Activated naive CD4-positive, alpha-beta T cell treated with anti-CD3 and anti-CD28 coated beads, Interleukin-2, amount 50 U/mL, for 24 hours (primary cell): Measurements from ENCODE around the gene WDR73.
A peak's percentile ranks its signal among the peaks of the same experiment; 100 is the strongest.

ENCODE experiments used
- H3K27ac Mint-ChIP-seq: one replicate; pipeline ENCODE4 v1.8.0; 2021; ENCODE audit warnings: mild to moderate bottlenecking, mixed read lengths
- H3K27me3 Mint-ChIP-seq: one replicate; pipeline ENCODE4 v1.8.0; 2021; ENCODE audit warnings: mixed read lengths
- H3K36me3 Mint-ChIP-seq: one replicate; pipeline ENCODE4 v1.8.0; 2021; ENCODE audit warnings: mixed read lengths
- H3K4me1 Mint-ChIP-seq: one replicate; pipeline ENCODE4 v1.8.0; 2021; ENCODE audit warnings: mixed read lengths
- H3K4me3 Mint-ChIP-seq: one replicate; pipeline ENCODE4 v1.8.0; 2021; ENCODE audit warnings: mild to moderate bottlenecking, mixed read lengths
- H3K9me3 Mint-ChIP-seq: one replicate; pipeline ENCODE4 v1.8.0; 2021; ENCODE audit warnings: mixed read lengths

The WDR73 gene

DNA sequence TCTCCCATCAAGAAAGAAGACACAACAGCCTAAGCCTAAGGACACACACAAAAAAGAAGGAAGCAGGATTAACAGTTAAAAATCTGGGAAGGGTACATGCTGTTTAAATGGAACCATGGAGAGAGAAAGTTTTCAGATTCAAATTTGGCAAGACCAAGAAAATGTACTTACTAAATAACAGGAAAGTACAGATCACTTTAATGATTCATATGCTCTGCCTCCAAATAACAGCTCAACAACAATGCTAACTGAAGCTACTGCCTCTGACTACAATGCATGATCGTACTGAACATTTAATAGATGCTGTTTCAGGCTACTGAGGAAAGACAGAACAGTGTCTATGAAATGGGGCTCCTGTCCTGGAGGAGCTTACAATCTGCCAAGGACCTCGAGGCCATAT, 12.3 kb upstream of the WDR73 start:
- peaks cover 9% of the 10 kb centered on the region for H3K36me3 Mint-ChIP-seq
- peak overlapping the region; percentile 79 for H3K27ac Mint-ChIP-seq
- H3K27me3 Mint-ChIP-seq: no peaks in the 10 kb centered on the region
- H3K4me3 Mint-ChIP-seq: no peak overlapping the region
- no peaks in the 10 kb centered on the region for H3K9me3 Mint-ChIP-seq
- H3K4me1 Mint-ChIP-seq: peaks cover 29% of the 10 kb centered on the region

DNA sequence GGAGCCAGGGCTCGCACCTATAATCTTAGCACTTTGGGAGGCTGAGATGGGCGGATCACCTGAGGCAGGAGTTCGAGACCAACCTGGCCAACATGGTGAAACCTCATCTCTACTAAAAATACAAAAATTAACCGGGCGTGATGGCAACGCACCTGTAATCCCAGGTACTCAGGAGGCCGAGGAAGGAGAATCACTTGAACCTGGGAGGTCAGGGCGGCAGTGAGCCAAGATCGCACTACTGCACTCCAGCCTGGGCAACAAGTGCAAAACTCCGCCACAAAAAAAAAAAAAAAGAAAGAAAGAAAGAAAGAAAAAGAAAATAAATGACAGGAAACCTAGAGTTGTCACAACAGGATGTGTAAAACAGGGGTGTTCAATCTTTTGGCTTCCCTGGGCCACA, 6.9 kb upstream of the WDR73 start:
- peaks cover 2% of the 10 kb centered on the region for H3K36me3 Mint-ChIP-seq
- H3K4me1 Mint-ChIP-seq: peaks cover 20% of the 10 kb centered on the region
- no peak overlapping the region for H3K27ac Mint-ChIP-seq
- no peak overlapping the region for H3K4me3 Mint-ChIP-seq
- no peaks in the 10 kb centered on the region for H3K27me3 Mint-ChIP-seq
- H3K9me3 Mint-ChIP-seq: no peaks in the 10 kb centered on the region

DNA sequence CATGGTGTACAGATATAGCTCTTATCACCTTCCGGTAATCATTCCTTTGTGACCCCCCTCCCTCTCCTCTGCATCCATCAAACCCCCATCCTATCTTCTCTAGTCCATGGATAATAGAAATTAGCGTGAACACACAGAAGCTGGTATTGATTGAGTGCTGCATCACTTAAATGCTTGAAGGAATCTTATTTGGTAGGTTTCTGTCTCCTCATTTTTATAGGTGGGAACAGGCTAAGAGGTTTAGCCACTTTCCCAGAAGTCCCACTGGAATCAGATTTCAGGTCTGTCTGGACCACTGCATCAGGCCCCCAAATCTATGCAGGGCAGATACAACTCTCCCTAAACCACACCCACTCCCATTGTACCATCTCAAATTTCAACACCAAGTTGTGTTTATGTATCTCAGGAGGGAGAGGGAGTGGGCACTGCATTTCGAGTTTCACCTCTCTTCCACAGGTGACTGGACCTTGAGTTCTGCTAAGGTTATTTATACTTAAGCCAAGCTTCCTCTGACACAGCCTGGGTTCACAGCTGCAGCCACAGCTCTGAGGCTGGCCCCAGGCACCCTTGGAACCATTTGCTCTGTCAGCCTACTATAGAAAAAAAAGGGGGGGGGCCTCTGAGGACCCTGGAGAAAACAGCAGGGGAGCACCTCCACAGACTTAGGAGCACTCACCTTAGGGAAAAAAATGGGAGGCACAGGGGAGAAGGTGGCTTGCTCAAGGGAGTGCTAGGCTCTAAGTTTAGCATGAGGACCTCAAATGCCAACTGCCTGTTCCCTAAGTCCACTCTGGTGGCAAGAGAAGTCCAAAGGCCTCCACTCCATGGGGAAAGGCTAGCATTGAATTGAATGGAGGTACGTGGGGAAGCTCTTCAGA, 6.1 kb upstream of the WDR73 start:
- Mint-ChIP-seq H3K9me3 (no peaks in the 10 kb centered on the region), H3K36me3 (peaks cover 2% of the 10 kb centered on the region), H3K4me1 (peaks cover 24% of the 10 kb centered on the region), H3K27me3 (no peaks in the 10 kb centered on the region), H3K27ac (peak overlapping the region; percentile 76), H3K4me3 (peak overlapping the region; percentile 23)

DNA sequence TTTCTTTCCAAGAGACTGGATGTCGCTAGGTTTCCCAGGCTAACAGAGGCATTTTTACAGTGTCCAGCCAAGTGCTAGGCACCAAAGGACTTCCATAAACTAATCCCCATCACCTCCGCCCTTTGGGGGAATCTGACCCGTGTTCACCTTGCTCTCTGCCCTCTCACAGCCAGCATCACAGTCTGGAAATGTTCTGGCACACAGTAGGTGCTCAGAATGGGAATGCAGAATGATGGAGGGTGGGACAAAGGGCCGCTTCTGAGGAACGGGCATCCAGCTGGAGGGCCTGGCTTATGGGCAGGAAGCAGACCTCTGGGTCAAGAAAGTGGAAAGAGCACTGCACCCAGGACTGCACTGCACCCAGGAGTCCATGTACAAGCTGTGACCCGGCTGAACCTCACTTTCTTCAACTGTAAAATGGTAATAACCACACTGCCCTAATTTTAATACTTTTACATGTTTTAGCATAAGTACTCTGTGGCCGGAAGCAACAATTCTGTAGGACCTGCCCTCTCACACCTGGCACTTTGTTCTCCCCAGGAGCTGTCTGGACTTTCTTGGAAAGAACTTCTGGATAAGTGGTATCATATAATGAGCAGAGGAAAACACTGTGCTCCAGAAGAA, 4.8 kb upstream of the WDR73 start:
- H3K4me3 Mint-ChIP-seq: peak overlapping the region; percentile 82
- peak overlapping the region; percentile 83 for H3K27ac Mint-ChIP-seq
- no peaks in the 10 kb centered on the region for H3K27me3 Mint-ChIP-seq
- H3K9me3 Mint-ChIP-seq: no peaks in the 10 kb centered on the region
- H3K36me3 Mint-ChIP-seq: no peaks in the 10 kb centered on the region
- peaks cover 29% of the 10 kb centered on the region for H3K4me1 Mint-ChIP-seq

DNA sequence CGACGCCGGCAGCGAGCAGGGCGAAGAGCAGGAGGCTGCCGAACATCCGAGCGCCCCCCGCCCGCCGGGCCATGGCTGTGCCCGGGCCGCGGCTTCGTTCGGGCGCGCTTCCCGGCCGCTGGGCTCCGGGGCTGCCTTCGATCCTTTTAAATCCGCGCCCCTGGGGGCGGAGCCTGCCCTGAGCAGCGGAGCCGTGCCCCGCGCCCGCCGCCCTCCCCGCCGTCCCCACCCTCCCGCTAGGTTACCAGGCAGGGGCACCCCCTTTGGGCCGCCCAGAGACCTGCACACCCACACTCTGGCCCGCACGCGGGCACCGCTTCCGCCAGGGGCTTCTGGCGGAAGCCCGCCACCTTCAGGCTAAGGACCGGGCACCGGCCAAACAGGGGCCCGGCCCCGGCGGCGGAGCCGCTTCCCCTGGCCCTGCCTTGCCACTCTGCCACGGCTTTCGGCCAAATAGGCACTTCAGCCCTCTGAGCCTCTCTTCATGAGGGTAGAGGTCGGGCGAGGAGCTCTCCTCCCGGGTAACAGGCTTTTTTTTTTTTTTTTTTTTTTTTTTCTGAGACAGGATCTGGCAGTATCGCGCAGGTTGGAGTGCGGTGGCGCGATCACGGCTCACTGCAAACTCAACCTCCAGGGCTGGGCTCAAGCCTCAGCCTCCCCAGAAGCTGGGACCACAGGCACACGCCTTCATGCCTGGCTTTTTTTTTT, 4.2 kb upstream of the WDR73 start, which contains the start of gene NMB:
NMB (minus strand) TSS at position 120 of the 708 bp plus-strand sequence; CDS start at position 73, 47 bp downstream.
- Mint-ChIP-seq H3K4me3 (peak within 1 kb of the TSS; percentile 82), H3K36me3 (no peaks in the 10 kb centered on the region)

DNA sequence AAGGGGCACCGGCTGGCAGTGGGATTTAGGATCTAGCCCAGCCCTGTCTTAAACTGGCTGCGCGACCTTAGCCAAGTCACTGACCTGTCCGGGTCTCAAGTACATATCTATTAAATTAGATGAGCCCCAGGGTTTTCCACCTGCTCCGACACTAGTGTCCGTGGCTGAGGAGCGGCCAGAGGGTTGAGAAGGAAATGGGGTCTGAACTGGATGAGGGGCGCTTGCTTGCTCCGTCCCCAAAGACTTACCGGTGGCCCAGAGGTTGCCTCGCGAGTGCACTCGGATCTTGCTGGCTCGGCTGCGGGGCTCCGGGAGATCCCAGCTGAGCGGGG, 3.6 kb upstream of the WDR73 start:
- H3K27ac Mint-ChIP-seq: peak overlapping the region; percentile 87
- H3K9me3 Mint-ChIP-seq: no peaks in the 10 kb centered on the region
- H3K4me1 Mint-ChIP-seq: peaks cover 37% of the 10 kb centered on the region
- peak overlapping the region; percentile 81 for H3K4me3 Mint-ChIP-seq
- H3K36me3 Mint-ChIP-seq: no peaks in the 10 kb centered on the region
- no peaks in the 10 kb centered on the region for H3K27me3 Mint-ChIP-seq

More for the DNA sequence above, 4.2 kb upstream of the WDR73 start, which contains the start of gene NMB:
- peak within 1 kb of the TSS; percentile 87 for H3K27ac Mint-ChIP-seq
- no peaks in the 10 kb centered on the region for H3K27me3 Mint-ChIP-seq
- no peaks in the 10 kb centered on the region for H3K9me3 Mint-ChIP-seq
- H3K4me1 Mint-ChIP-seq: peaks cover 36% of the 10 kb centered on the region

DNA sequence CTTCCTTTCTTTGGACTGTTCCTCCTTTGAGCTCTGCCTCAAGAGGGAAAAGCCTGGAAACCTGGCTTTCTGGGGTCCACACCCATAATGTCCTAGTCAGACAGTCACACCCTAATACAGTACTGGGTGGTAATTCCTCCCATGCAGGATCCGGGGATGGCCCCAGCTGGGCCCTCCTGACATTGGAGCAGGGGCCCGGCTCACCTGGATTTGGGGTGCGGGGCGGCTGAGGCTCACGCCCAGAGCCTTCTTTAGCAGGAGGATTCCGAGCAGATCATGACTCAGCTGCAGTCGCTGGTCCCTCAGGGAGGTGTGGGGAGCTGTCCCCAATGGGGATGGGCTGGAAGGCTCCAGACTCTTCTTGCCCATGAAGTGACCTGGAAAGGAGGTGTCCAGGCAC, 2.9 kb upstream of the WDR73 start:
- H3K9me3 Mint-ChIP-seq: no peaks in the 10 kb centered on the region
- H3K27me3 Mint-ChIP-seq: no peaks in the 10 kb centered on the region
- H3K27ac Mint-ChIP-seq: no peak overlapping the region
- H3K36me3 Mint-ChIP-seq: peaks cover 4% of the 10 kb centered on the region
- peak overlapping the region; percentile 81 for H3K4me3 Mint-ChIP-seq
- H3K4me1 Mint-ChIP-seq: peaks cover 42% of the 10 kb centered on the region

DNA sequence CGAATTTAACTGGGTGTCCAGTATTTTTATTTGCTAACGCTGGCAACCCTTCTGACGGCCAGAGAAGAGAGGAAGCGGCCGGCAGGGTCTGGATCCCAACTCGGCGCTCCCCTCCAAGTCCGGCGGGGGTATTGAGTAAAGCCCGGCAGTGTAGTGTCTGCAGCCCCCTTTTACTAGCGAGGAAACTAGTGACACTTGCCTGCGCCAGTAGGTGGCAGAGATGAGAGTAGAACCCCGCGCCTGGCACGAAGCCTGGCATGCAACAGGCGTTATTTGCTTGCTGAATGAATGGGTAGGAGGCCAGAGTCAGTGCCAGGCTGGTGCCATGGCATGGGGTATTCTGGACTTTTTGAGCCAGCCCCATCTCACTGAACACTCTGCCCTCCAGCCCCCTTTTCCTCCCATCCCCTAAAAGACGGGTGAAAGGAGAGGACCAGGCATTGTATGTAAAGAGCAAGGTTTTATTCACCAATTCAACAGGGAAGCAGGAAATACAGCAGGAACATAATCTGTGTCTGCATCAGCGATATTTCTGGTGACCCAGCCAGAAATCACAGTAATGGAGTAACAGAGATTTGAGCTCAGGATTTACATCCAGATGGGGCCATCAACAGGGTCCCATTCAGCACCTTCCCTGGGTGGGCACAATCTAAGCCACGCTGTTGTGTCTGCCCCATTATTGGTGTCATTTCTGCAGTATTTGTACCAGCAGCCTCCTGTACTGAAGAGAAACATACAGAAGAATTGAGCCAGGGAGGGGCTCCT, 788 bp upstream of the WDR73 start:
- Mint-ChIP-seq H3K9me3 (no peaks in the 10 kb centered on the region), H3K27ac (peak overlapping the region; percentile 91), H3K4me3 (peak overlapping the region; percentile 96), H3K4me1 (peaks cover 45% of the 10 kb centered on the region), H3K36me3 (peaks cover 8% of the 10 kb centered on the region), H3K27me3 (no peaks in the 10 kb centered on the region)

DNA sequence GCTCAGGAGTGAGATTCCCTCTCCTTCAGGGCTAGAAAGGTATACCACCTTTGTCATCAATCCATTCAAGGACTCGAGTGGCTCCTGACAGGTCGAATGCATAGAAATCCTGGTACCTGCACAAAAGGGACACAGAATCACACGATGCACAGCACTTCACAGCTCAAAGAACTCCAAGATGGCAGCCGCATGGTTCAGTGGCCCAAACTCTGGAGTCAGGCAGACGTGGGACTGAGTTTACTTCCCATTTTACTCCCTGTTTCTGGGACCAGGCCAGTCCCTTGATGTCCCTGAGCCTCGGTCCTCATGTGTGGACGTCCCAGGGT, 536 bp downstream of the WDR73 start:
- Mint-ChIP-seq H3K9me3 (no peaks in the 10 kb centered on the region), H3K36me3 (peaks cover 13% of the 10 kb centered on the region), H3K27me3 (no peaks in the 10 kb centered on the region), H3K27ac (peak overlapping the region; percentile 95), H3K4me1 (peaks cover 43% of the 10 kb centered on the region), H3K4me3 (peak overlapping the region; percentile 96)

DNA sequence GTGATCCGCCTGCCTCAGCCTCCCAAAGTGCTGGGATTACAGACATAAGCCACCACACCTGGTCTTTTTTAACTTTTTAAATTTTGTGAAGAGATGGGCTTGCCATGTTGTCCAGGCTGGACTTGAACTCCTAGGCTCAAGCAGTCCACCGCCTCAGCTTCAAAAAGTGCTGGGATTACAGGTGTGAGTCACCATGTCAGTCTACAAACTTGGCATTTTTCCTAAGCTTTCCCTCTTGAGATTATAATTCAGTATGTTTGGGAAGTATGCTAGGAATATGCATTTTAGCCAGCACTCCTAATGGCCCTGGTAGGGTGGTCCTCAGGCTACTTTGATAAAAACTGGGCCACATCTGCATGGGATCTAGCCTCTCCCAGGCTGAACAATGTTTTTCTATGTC, 4.4 kb downstream of the WDR73 start:
- Mint-ChIP-seq H3K4me3 (no peak overlapping the region), H3K9me3 (no peaks in the 10 kb centered on the region), H3K27ac (peak overlapping the region; percentile 8), H3K4me1 (peaks cover 34% of the 10 kb centered on the region), H3K36me3 (peaks cover 22% of the 10 kb centered on the region), H3K27me3 (no peaks in the 10 kb centered on the region)

DNA sequence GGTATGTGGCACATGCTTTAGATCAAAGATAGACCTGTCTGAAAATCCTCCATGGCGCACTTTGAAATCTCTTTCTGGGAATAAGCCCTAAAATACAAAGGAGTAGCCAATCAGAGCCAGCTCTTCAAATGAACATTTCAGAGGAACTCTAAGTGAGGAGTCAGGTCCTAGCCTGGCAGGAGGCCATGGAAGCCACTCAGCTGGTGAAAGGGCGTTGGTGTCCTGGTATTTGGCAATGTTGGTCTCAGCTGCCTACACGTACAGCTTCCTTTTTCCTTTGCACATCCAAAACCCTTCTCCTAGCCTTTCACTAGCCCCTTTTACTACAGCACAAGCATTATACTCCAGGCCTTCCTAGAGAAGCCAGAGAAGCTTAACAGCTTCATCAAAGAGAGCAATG, 5.5 kb downstream of the WDR73 start:
- Mint-ChIP-seq H3K36me3 (peaks cover 22% of the 10 kb centered on the region), H3K27me3 (no peaks in the 10 kb centered on the region), H3K4me1 (peaks cover 30% of the 10 kb centered on the region), H3K27ac (no peak overlapping the region), H3K9me3 (no peaks in the 10 kb centered on the region), H3K4me3 (no peak overlapping the region)

DNA sequence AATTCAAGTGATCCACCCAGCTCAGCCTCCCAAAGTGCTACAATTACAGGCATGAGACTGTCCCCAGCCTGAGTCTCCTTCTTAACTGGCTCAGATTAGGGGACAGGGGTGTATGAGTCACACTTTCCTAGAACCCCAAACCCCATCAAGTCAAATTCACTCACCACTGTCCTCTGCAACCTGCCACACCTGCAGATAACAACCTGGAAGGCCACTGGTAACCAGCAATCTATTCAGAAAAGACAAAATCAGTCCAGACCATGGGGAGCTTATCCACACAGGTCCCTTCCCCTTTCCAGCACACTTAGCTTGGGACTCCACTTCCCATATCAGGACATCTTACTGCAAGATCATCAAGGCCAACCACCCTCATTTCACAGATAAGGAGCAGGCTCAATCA, 6.4 kb downstream of the WDR73 start:
- Mint-ChIP-seq H3K27me3 (no peaks in the 10 kb centered on the region), H3K4me3 (no peak overlapping the region), H3K36me3 (peaks cover 25% of the 10 kb centered on the region), H3K4me1 (peaks cover 26% of the 10 kb centered on the region), H3K9me3 (no peaks in the 10 kb centered on the region), H3K27ac (peak overlapping the region; percentile 81)

DNA sequence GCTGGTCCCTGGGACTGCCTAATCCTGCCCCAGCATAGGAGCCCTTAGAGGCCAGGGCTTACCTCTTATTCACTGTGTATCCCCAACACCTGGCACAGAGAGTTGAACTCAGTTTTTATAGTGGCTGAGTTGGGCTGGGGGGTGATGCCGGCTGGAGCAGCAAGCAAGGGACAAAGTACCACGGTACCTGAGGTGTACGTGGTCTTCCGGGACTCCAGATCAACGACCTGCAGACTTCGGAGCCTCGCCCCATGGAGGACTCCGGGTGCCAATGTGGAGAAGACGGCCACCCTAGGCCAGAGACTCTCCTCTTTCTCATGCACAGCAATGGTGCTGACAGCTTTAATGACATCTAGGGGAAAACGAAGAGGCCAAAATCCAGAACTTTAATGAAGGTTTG, 8.1 kb downstream of the WDR73 start:
- Mint-ChIP-seq H3K36me3 (peaks cover 17% of the 10 kb centered on the region), H3K9me3 (no peaks in the 10 kb centered on the region), H3K4me1 (peaks cover 16% of the 10 kb centered on the region), H3K27ac (peak overlapping the region; percentile 51), H3K27me3 (no peaks in the 10 kb centered on the region), H3K4me3 (no peak overlapping the region)

DNA sequence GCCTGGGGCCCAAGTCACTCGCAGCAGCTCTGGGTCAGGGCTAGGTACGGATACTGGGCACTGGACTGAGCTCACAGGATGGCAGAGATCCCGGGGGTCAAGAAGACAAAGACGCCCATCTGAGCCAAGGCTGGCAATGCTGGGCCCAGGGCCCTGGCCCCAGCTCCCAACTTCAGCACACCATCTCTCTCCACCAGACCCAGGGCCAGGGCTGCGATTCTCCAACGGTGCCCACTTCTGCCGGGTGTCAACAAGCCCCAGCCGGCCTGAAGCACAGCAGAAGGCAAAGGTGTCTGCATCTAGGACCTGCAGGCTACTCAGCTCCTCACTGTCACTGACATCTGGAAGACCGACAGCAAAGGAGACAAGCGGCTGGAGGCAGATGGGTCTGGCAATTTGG, 8.6 kb downstream of the WDR73 start:
- Mint-ChIP-seq H3K36me3 (peaks cover 19% of the 10 kb centered on the region), H3K9me3 (no peaks in the 10 kb centered on the region), H3K4me3 (no peak overlapping the region), H3K27me3 (no peaks in the 10 kb centered on the region), H3K4me1 (peaks cover 20% of the 10 kb centered on the region), H3K27ac (no peak overlapping the region)

DNA sequence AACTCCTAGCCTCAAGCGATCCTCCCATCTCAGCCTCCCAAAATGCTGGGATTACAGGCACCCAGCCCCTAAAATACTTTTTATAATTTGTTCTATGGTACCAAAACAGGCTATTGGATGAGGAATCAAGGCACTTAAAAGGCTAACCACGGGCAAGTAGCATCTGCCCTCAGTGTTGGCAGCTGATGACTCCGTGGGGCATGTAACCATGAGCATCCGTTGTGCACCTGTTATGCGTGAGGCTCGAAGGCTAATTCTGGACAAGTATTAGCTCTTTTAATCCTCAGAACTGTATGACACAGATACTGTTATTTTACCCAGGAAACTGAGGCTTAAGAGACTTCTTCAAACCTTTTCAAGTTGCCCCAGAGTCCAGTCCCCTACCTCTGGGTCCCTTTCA, 10.2 kb downstream of the WDR73 start:
- H3K9me3 Mint-ChIP-seq: no peaks in the 10 kb centered on the region
- H3K27ac Mint-ChIP-seq: no peak overlapping the region
- no peaks in the 10 kb centered on the region for H3K27me3 Mint-ChIP-seq
- peaks cover 15% of the 10 kb centered on the region for H3K4me1 Mint-ChIP-seq
- peaks cover 15% of the 10 kb centered on the region for H3K36me3 Mint-ChIP-seq
- H3K4me3 Mint-ChIP-seq: no peak overlapping the region
